Mesendoderm (in vitro differentiated cells): ENCODE data around the gene NUP35.
A peak's percentile ranks its signal among the peaks of the same experiment; 100 is the strongest.

Experiments used
- DNase-seq: peaks from one replicate; pipeline ENCODE4 v3.0.0; 2013
- H2AK5ac ChIP-seq: 2 replicates; pipeline ENCODE4 v1.6.1; 2013; ENCODE audit warnings: low read length, inconsistent platforms
- H2BK120ac ChIP-seq: 2 replicates; pipeline ENCODE4 v1.6.1; 2013; ENCODE audit warnings: low read depth, mild to moderate bottlenecking, low read length, moderate library complexity, mixed read lengths
- H2BK15ac ChIP-seq: replicated peaks from 2 replicates; pipeline ENCODE4 v1.6.1; 2013; ENCODE audit warnings: low read depth, mild to moderate bottlenecking, moderate library complexity
- H2BK5ac ChIP-seq: 2 replicates; pipeline ENCODE4 v1.6.1; 2013; ENCODE audit warnings: low read length, inconsistent platforms
- H3K18ac ChIP-seq: 2 replicates; pipeline ENCODE4 v1.6.1; 2013; ENCODE audit warnings: mild to moderate bottlenecking, low read length, mixed read lengths
- H3K23ac ChIP-seq: one replicate; pipeline ENCODE4 v1.6.1; 2013; ENCODE audit warnings: low read length
- H3K27ac ChIP-seq: 2 replicates; pipeline ENCODE4 v1.5.1; 2013; ENCODE audit warnings: low read depth, mild to moderate bottlenecking, inconsistent platforms, low read length, moderate library complexity
- H3K27me3 ChIP-seq: 2 replicates; pipeline ENCODE4 v1.6.1; 2013; ENCODE audit warnings: low read length, control low read depth, mild to moderate bottlenecking, inconsistent platforms; ENCODE audit not compliant: insufficient read depth, poor library complexity
- H3K36me3 ChIP-seq: 2 replicates; pipeline ENCODE4 v1.6.1; 2013; ENCODE audit warnings: low read length, inconsistent platforms; ENCODE audit not compliant: control insufficient read depth, insufficient read depth
- H3K4ac ChIP-seq: one replicate; pipeline ENCODE4 v1.6.1; 2013; ENCODE audit warnings: low read depth, mild to moderate bottlenecking, low read length, moderate library complexity
- H3K4me1 ChIP-seq: 2 replicates; pipeline ENCODE4 v1.6.1; 2013; ENCODE audit warnings: low read depth, low read length, inconsistent platforms; ENCODE audit not compliant: control insufficient read depth
- H3K4me2 ChIP-seq: 2 replicates; pipeline ENCODE4 v1.6.1; 2013; ENCODE audit warnings: low read length
- H3K4me3 ChIP-seq: 2 replicates; pipeline ENCODE4 v1.5.1; 2013; ENCODE audit warnings: mild to moderate bottlenecking, low read length
- H3K56ac ChIP-seq: one replicate; pipeline ENCODE4 v1.6.1; 2013; ENCODE audit warnings: low read length
- H3K79me1 ChIP-seq: 2 replicates; pipeline ENCODE4 v1.6.1; 2013; ENCODE audit warnings: low read length, inconsistent platforms
- H3K79me2 ChIP-seq: 2 replicates; pipeline ENCODE4 v1.6.1; 2013; ENCODE audit warnings: mild to moderate bottlenecking, low read length; ENCODE audit not compliant: control insufficient read depth, insufficient read depth
- H3K9ac ChIP-seq: 2 replicates; pipeline ENCODE4 v1.6.1; 2013; ENCODE audit warnings: low read length, inconsistent platforms
- H4K5ac ChIP-seq: one replicate; pipeline ENCODE4 v1.6.1; 2013; ENCODE audit warnings: low read length
- H4K8ac ChIP-seq: one replicate; pipeline ENCODE4 v1.6.1; 2013; ENCODE audit warnings: low read depth, mild to moderate bottlenecking, control low read depth, low read length, moderate library complexity
- WGBS: extraction: QIAGEN DNeasy Blood & Tissue Kit; methylation state at CpG from one replicate; pipeline ENCODE4 v1.1.7; 2013; ENCODE audit warnings: low lambda C conversion rate, missing lambda C conversion rate; ENCODE audit not compliant: insufficient coverage; ENCODE audit errors: extremely low coverage; 5-methylcytosine and 5-hydroxymethylcytosine counted together

Gene NUP35

GRCh38 chr2:183195397-183195796 is 71.2 kb downstream of the NUP35 start:
- no peaks in the 10 kb centered on the region for H3K79me1 ChIP-seq
- no peak overlapping the region for H3K56ac ChIP-seq
- peaks cover 2% of the 10 kb centered on the region for H3K4me1 ChIP-seq
- no peak overlapping the region for H3K4me3 ChIP-seq
- H2AK5ac ChIP-seq, result no peak overlapping the region
- H2BK120ac ChIP-seq, result no peak overlapping the region
- no peak overlapping the region for H4K8ac ChIP-seq
- H3K4ac ChIP-seq, result no peak overlapping the region
- no peak overlapping the region for H4K5ac ChIP-seq
- no peak overlapping the region for H3K18ac ChIP-seq
- H3K79me2 ChIP-seq, result no peaks in the 10 kb centered on the region
- no peak overlapping the region for H2BK15ac ChIP-seq
- WGBS, result no CpG with 5 or more reads among the region's 1 CpG
- no peak overlapping the region for H3K27ac ChIP-seq
- H3K9ac ChIP-seq, result no peak overlapping the region
- H3K23ac ChIP-seq, result no peak overlapping the region
- H3K27me3 ChIP-seq, result no peaks in the 10 kb centered on the region
- DNase-seq, result no peak
- H3K36me3 ChIP-seq, result no peaks in the 10 kb centered on the region
- H3K4me2 ChIP-seq, result no peak overlapping the region
- H2BK5ac ChIP-seq, result no peak overlapping the region

- Histone ChIP-seq H3K79me2 (no peaks in the 10 kb centered on the region), H2BK5ac (no peak overlapping the region), H3K27me3 (no peaks in the 10 kb centered on the region), H3K4ac (no peak overlapping the region), H3K4me3 (no peak overlapping the region), H3K56ac (no peak overlapping the region), H2BK15ac (no peak overlapping the region), H3K79me1 (no peaks in the 10 kb centered on the region), H3K4me1 (peaks cover 2% of the 10 kb centered on the region), H2BK120ac (no peak overlapping the region), H3K9ac (no peak overlapping the region), H3K23ac (no peak overlapping the region), H4K8ac (no peak overlapping the region), H3K36me3 (no peaks in the 10 kb centered on the region), H3K27ac (no peak overlapping the region), H2AK5ac (no peak overlapping the region), H3K4me2 (no peak overlapping the region), H3K18ac (no peak overlapping the region), H4K5ac (no peak overlapping the region)
- WGBS, result no CpG with 5 or more reads among the region's 1 CpG
- peak; percentile 65 for DNase-seq
Measured at GRCh38 chr2:183195998-183196409, 71.8 kb downstream of the NUP35 start.

GRCh38 chr2:183204397-183204796 is 80.2 kb downstream of the NUP35 start:
- Histone ChIP-seq H3K9ac (no peak overlapping the region), H2AK5ac (no peak overlapping the region), H3K27me3 (no peaks in the 10 kb centered on the region), H3K4me3 (no peak overlapping the region), H2BK120ac (no peak overlapping the region), H2BK15ac (no peak overlapping the region), H3K79me2 (no peaks in the 10 kb centered on the region), H3K36me3 (no peaks in the 10 kb centered on the region), H3K4me1 (no peaks in the 10 kb centered on the region), H3K56ac (no peak overlapping the region), H3K4me2 (no peak overlapping the region), H2BK5ac (no peak overlapping the region), H3K27ac (no peak overlapping the region), H4K8ac (no peak overlapping the region), H3K18ac (no peak overlapping the region), H3K79me1 (no peaks in the 10 kb centered on the region), H3K4ac (no peak overlapping the region), H4K5ac (no peak overlapping the region), H3K23ac (no peak overlapping the region)
- DNase-seq, result no peak
- no CpG with 5 or more reads among the region's 1 CpG for WGBS

DNA sequence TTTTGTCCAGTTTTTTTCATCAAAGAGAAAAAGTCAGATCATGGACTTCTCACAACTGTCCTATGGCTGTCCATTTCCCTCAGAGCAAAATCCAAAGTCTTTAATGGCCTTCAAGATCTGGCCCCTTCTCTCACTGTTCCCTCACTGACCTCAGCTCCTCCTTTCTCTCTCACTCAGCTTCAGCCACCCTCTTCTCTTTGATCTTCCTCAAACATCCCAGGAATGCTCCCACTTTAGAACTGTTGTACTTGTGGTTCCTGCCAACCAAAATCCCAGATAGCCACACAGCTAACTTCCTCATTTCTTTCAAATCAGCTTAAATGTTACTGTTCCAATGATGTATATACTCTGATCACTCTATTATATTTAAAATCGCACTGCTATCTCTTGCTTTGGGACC is 82.9 kb downstream of the NUP35 start:
- H3K27me3 ChIP-seq, result no peaks in the 10 kb centered on the region
- no peak overlapping the region for H2BK120ac ChIP-seq
- H2BK5ac ChIP-seq, result no peak overlapping the region
- H3K4me2 ChIP-seq, result no peak overlapping the region
- H2BK15ac ChIP-seq, result no peak overlapping the region
- no peak overlapping the region for H3K27ac ChIP-seq
- H3K4me3 ChIP-seq, result no peak overlapping the region
- no peaks in the 10 kb centered on the region for H3K36me3 ChIP-seq
- no peak overlapping the region for H4K8ac ChIP-seq
- no CpG with 5 or more reads among the region's 1 CpG for WGBS
- H4K5ac ChIP-seq, result no peak overlapping the region
- peak; percentile 79 for DNase-seq
- H3K4me1 ChIP-seq, result no peaks in the 10 kb centered on the region
- H3K4ac ChIP-seq, result no peak overlapping the region
- no peak overlapping the region for H3K23ac ChIP-seq
- no peak overlapping the region for H3K9ac ChIP-seq
- H3K79me2 ChIP-seq, result no peaks in the 10 kb centered on the region
- H2AK5ac ChIP-seq, result no peak overlapping the region
- no peaks in the 10 kb centered on the region for H3K79me1 ChIP-seq
- no peak overlapping the region for H3K56ac ChIP-seq
- no peak overlapping the region for H3K18ac ChIP-seq

GRCh38 chr2:183209395-183210028 is 85.3 kb downstream of the NUP35 start:
- Histone ChIP-seq H4K5ac (no peak overlapping the region), H3K4me1 (no peaks in the 10 kb centered on the region), H2BK120ac (no peak overlapping the region), H3K79me1 (no peaks in the 10 kb centered on the region), H3K27ac (no peak overlapping the region), H3K36me3 (no peaks in the 10 kb centered on the region), H2BK15ac (no peak overlapping the region), H2BK5ac (no peak overlapping the region), H3K9ac (no peak overlapping the region), H3K27me3 (no peaks in the 10 kb centered on the region), H3K4me2 (no peak overlapping the region), H2AK5ac (no peak overlapping the region), H3K4ac (no peak overlapping the region), H3K4me3 (no peak overlapping the region), H3K23ac (no peak overlapping the region), H3K56ac (no peak overlapping the region), H4K8ac (no peak overlapping the region), H3K18ac (no peak overlapping the region), H3K79me2 (no peaks in the 10 kb centered on the region)
- no CpG with 5 or more reads among the region's 1 CpG for WGBS
- DNase-seq, result peak; percentile 63
